ENCODE measurements around the gene AHNAK2. TPM values are rescaled to one million over a fixed set of nuclear protein-coding genes. Genes with fewer than 3 reads are reported as not detected.

The AHNAK2 gene
- total RNA-seq, 4 donors from 2014 or later = 3.2 to 19.0 (median 10.7) TPM

DNA sequence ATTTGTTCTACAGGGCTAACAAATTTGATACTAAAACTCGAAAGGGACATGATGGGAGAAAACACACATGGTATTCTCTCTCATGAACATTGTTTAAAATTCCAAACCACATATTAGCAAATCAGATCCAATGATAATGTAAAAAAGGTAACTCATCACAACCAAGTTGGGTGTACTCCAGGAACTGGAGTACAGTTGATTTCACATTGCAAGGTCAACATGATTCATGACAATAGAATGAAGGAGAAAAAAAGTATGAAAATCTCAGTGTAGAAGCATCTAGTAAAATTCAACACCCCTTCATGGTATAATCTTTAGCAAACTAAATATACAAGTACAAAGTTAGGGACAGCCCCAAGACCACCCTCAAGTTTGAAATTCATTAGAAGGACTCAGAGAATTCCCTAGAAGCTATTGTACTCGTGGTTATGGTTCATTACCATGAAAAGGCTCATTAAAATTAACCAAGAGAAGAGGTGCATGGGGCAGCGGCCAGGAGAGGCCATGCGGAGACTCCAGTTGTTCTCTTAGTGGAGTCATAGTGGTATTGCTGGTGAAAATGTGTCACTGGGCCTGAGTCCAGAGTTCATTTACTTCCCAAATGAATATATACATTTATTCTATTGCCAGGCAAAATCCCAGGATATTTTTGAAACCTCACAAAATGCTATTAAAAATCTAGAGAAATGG is 45.8 kb upstream of the AHNAK2 start:
- no peaks in the 10 kb centered on the region for H3K27me3 ChIP-seq
- peaks cover 5 to 19% (median 16%) of the 10 kb centered on the region in 4 donors for H3K4me1 ChIP-seq
- TF ChIP-seq, protein P1, sequence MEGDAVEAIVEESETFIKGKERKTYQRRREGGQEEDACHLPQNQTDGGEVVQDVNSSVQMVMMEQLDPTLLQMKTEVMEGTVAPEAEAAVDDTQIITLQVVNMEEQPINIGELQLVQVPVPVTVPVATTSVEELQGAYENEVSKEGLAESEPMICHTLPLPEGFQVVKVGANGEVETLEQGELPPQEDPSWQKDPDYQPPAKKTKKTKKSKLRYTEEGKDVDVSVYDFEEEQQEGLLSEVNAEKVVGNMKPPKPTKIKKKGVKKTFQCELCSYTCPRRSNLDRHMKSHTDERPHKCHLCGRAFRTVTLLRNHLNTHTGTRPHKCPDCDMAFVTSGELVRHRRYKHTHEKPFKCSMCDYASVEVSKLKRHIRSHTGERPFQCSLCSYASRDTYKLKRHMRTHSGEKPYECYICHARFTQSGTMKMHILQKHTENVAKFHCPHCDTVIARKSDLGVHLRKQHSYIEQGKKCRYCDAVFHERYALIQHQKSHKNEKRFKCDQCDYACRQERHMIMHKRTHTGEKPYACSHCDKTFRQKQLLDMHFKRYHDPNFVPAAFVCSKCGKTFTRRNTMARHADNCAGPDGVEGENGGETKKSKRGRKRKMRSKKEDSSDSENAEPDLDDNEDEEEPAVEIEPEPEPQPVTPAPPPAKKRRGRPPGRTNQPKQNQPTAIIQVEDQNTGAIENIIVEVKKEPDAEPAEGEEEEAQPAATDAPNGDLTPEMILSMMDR (IDR thresholded peaks at IDR 0.05) = no peak
- TF ChIP-seq POLR2A (IDR thresholded peaks at IDR 0.05) = no peak
- H3K27ac ChIP-seq = no peak overlapping the region
- no peaks in the 10 kb centered on the region for H3K36me3 ChIP-seq
- no peaks in the 10 kb centered on the region for H3K9me3 ChIP-seq
- no peak for DNase-seq
- H3K4me3 ChIP-seq = no peak overlapping the region

DNA sequence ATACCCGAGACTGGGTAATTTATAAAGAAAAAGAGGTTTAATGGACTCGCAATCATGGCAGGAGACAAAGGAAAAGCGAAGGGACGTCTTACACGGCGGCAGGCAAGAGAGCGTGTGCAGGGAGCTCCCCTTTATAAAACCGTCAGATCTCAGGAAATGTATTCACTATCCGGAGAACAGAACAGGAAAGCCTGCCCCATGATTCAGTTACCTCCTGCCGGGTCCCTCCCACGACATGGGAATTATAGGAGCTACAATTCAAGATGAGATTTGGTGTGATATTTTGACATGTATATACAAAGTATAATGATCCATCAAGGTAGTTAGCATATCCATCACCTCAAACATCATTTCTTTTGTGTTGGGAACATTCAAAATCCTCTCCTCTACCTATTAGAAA is 45.0 kb upstream of the AHNAK2 start:
- Histone ChIP-seq H3K27ac (no peak overlapping the region), H3K4me3 (no peak overlapping the region), H3K4me1 (peaks cover 5 to 27% (median 16%) of the 10 kb centered on the region in 4 donors), H3K36me3 (no peaks in the 10 kb centered on the region), H3K27me3 (no peaks in the 10 kb centered on the region), H3K9me3 (no peaks in the 10 kb centered on the region)
- TF ChIP-seq, protein P1 (IDR thresholded peaks at IDR 0.05) = no peak
- no peak for TF ChIP-seq POLR2A (IDR thresholded peaks at IDR 0.05)
- DNase-seq = no peak

DNA sequence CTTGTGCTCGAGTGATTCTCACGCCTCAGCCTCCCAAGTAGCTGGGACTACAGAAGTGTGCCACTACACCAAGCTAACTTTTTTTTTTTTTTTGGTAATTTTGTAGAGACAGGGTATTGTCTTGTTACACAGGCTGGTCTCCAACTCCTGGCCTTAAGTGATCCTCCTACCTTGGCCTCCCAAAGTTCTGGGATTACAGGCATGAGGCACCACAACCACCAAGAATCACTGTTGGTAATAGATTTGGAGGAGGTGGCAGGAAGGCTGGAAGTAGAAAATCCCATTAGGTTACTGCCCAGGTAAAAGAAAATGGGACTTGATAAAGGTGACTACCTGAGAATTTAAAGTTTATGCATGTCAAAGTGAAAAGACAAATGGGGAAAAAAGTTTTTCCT is 44.1 kb upstream of the AHNAK2 start:
- no peak overlapping the region for H3K27ac ChIP-seq
- no peak for DNase-seq
- H3K27me3 ChIP-seq = no peaks in the 10 kb centered on the region
- no peaks in the 10 kb centered on the region for H3K36me3 ChIP-seq
- no peak overlapping the region for H3K4me3 ChIP-seq
- peaks cover 5 to 29% (median 16%) of the 10 kb centered on the region in 4 donors for H3K4me1 ChIP-seq
- no peaks in the 10 kb centered on the region for H3K9me3 ChIP-seq
- TF ChIP-seq, protein P1 (IDR thresholded peaks at IDR 0.05) = no peak
- no peak for TF ChIP-seq POLR2A (IDR thresholded peaks at IDR 0.05)

DNA sequence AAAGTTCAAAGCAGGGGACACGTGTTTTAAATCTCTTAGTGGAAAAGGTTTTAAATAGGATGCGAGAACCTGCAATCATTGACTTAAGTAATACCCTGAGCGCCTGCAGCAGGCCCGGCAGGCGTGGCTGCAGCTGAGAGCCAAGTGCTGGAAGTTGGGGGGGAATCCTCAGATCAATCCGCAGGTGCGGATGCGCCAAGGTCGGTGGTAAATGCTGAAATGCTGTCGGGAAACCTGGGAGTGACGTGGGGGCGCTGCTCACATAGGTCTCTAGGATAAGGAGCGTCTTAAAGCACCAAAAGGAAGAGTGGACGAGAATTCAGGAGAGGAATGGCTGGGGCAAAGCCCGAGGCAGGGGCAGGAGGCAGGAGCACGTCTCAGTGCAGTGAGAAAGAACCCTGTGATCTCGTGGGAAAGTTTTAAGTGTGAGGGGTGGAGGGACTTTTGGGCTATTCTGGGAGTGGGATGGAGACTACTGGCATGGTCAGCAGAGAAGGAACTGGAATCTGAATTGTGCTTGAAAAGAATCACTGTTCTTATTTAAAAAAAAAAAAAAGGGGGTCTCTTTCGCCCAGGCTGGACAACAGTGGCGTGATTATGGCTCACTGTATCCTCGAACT is 43.6 kb upstream of the AHNAK2 start:
- Histone ChIP-seq H3K27me3 (no peaks in the 10 kb centered on the region), H3K9me3 (no peaks in the 10 kb centered on the region), H3K27ac (peak overlapping the region; percentile 82 to 96 (median 88)), H3K4me3 (peak overlapping the region; percentile 49 to 99 (median 69)), H3K4me1 (peaks cover 5 to 29% (median 16%) of the 10 kb centered on the region in 4 donors), H3K36me3 (no peaks in the 10 kb centered on the region)
- DNase-seq = peak; percentile 51 to 70 (median 68)
- TF ChIP-seq, protein P1 (IDR thresholded peaks at IDR 0.05) = no peak
- no peak for TF ChIP-seq POLR2A (IDR thresholded peaks at IDR 0.05)

DNA sequence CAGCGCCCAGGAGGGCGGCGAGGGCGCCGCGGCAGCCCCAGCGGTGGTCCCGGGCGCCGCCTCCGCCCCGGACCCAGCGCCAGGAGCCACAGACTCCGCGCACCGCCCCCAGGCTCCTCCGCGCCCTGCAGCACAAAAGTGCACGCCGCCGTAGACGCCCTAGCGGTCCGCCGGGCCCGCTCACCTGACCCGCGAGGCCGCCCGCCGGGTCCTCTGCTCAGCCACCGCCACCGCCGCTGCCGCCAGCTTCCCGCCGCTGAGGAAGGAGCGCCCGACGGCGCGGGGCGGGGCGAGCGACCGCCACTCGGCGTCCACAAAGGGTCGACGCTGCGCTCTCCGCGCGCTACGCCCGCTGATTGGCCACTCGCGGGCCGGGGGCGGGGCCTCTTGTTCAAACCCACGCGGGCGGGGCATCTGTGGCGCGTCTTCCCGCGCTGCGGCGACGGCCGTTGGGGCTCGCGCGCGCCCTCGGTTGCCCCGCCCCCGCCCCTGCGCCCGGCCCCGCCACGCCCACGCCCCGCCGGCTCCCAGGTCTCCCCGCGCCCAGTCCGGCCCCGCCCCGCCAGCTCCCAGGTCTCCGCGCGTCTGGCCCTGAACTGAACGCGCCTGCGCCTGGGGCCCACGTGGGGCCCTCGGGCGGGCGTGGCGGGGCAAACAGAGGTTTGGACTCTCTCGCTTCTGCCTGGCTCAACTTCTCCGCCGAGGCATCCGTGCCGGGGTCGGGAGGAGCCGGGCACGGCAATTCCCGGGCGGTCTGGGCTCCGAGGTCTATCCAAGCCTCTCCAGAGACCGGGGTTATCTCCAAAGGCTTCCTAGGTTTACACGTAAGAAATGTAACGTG is 42.9 kb upstream of the AHNAK2 start, which contains the start of gene CDCA4:
TSS of gene CDCA4 (minus strand) at position 269 of the 841 bp plus-strand sequence. CDS start 9,154 bp downstream, outside the sequence.
- Histone ChIP-seq H3K4me3 (peak within 1 kb of the TSS; percentile 84 to 99 (median 96)), H3K9me3 (no peaks in the 10 kb centered on the region), H3K27ac (peak within 1 kb of the TSS; percentile 90 to 96 (median 92)), H3K36me3 (no peaks in the 10 kb centered on the region), H3K4me1 (peaks cover 5 to 29% (median 17%) of the 10 kb centered on the region in 4 donors), H3K27me3 (no peaks in the 10 kb centered on the region)
- DNase-seq = peak; percentile 98 to 99 (median 99)
- TF ChIP-seq, protein P1 (IDR thresholded peaks at IDR 0.05) = peak in 3 of 6 experiments; percentile 22 to 35 (median 22)
- peak; percentile 65 to 67 for TF ChIP-seq POLR2A (IDR thresholded peaks at IDR 0.05)

Measured in Peyer's patch (tissue), 4 donors.